ENCODE data around the gene WDR11. TPM values are rescaled to one million over a fixed set of nuclear protein-coding genes. Genes with fewer than 3 reads are reported as not detected.

WDR11 gene
- 39.3 TPM for total RNA-seq

- ATAC-seq: peak; percentile 98
These were observed at the start of gene WDR11 for GRCh38 chr10:120850911-120851865. TSS of gene WDR11 (plus strand) at chr10:120851362. CDS start at chr10:120851421, 59 bp downstream.

GRCh38 chr10:120802935-120803334 is 48.2 kb upstream of the WDR11 start:
- no peak for ATAC-seq

- no peak for ATAC-seq
These were observed 47.2 kb upstream of the WDR11 start for GRCh38 chr10:120803972-120804371.

GRCh38 chr10:120805014-120805812 is 45.9 kb upstream of the WDR11 start:
- ATAC-seq: no peak

GRCh38 chr10:120806081-120806480 is 45.1 kb upstream of the WDR11 start:
- ATAC-seq: no peak

- no peak for ATAC-seq
These were observed 40.9 kb upstream of the WDR11 start for GRCh38 chr10:120810298-120810697.

GRCh38 chr10:120813085-120813484 is 38.1 kb upstream of the WDR11 start:
- ATAC-seq: peak; percentile 77

GRCh38 chr10:120818301-120818700 is 32.9 kb upstream of the WDR11 start:
- no peak for ATAC-seq

GRCh38 chr10:120819366-120819765 is 31.8 kb upstream of the WDR11 start:
- ATAC-seq: no peak

GRCh38 chr10:120823266-120823665 is 27.9 kb upstream of the WDR11 start:
- no peak for ATAC-seq

GRCh38 chr10:120824881-120825309 is 26.3 kb upstream of the WDR11 start:
- ATAC-seq: no peak

- no peak for ATAC-seq
These were observed 25.0 kb upstream of the WDR11 start for GRCh38 chr10:120825878-120826769.

GRCh38 chr10:120827251-120827875 is 23.8 kb upstream of the WDR11 start:
- no peak for ATAC-seq

GRCh38 chr10:120828763-120829319 is 22.3 kb upstream of the WDR11 start:
- ATAC-seq: no peak

- no peak for ATAC-seq
These were observed 19.1 kb upstream of the WDR11 start for GRCh38 chr10:120832106-120832505.

GRCh38 chr10:120833222-120833928 is 17.8 kb upstream of the WDR11 start:
- peak; percentile 25 for ATAC-seq

- no peak for ATAC-seq
These were observed 15.6 kb upstream of the WDR11 start for GRCh38 chr10:120835603-120836002.

GRCh38 chr10:120838941-120839340 is 12.2 kb upstream of the WDR11 start:
- peak; percentile 32 for ATAC-seq

GRCh38 chr10:120841522-120842189 is 9.5 kb upstream of the WDR11 start:
- ATAC-seq: no peak

GRCh38 chr10:120854388-120854787 is 3.2 kb downstream of the WDR11 start:
- ATAC-seq: no peak

Data from esophagus mucosa (tissue), 1 donor.